Pons (tissue), 1 donor: ENCODE results near the gene ESRRA.

Source experiments
- DNase-seq: peaks from one replicate; pipeline ENCODE4 v3.0.0-alpha.2; 2016; ENCODE audit warnings: low spot score

The ESRRA gene

GRCh38 chr11:64305075-64305690, at the start of gene ESRRA:
Gene ESRRA (plus strand): TSS chr11:64305524. CDS start chr11:64307180, 1,656 bp downstream.
- DNase-seq, result peak; percentile 98

GRCh38 chr11:64256300-64256699, 49.0 kb upstream of the ESRRA start:
- no peak for DNase-seq

DNA sequence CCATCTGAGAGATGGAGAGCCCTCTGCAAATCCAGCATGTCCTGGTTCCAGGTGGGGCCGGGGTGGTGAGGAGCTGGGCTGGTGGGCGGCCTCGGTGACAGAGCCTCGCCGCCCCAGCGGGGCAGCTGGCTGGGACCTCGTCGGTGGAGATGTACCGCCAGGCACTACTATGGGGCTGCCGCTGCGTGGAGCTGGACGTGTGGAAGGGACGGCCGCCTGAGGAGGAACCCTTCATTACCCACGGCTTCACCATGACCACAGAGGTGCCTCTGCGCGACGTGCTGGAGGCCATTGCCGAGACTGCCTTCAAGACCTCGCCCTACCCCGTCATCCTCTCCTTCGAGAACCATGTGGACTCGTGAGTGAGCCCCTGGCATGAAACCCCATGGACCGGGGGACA, 47.0 kb upstream of the ESRRA start:
- DNase-seq, result no peak

DNA sequence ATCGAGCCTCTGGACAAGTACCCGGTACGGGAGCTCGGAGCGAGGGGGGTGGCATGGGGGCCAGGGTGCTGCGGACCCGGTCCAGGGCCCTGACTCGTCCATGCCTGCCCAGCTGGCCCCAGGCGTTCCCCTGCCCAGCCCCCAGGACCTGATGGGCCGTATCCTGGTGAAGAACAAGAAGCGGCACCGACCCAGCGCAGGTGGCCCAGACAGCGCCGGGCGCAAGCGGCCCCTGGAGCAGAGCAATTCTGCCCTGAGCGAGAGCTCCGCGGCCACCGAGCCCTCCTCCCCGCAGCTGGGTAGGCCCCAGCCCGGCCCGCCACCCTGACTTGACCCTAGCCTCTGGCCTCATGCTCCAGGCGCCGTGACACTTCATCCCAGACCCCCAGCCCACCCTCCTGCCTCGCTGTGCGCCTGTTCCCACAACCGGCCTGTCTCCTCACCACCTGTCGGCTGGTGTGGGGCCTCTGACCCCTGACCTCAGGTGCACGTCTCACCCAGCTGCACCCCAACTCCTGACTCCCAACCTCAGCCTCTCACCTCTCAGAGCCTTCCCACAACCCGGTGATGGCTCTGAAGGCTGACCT, 46.3 kb upstream of the ESRRA start:
- DNase-seq, result no peak

GRCh38 chr11:64259533-64260067, 45.7 kb upstream of the ESRRA start:
- no peak for DNase-seq

DNA sequence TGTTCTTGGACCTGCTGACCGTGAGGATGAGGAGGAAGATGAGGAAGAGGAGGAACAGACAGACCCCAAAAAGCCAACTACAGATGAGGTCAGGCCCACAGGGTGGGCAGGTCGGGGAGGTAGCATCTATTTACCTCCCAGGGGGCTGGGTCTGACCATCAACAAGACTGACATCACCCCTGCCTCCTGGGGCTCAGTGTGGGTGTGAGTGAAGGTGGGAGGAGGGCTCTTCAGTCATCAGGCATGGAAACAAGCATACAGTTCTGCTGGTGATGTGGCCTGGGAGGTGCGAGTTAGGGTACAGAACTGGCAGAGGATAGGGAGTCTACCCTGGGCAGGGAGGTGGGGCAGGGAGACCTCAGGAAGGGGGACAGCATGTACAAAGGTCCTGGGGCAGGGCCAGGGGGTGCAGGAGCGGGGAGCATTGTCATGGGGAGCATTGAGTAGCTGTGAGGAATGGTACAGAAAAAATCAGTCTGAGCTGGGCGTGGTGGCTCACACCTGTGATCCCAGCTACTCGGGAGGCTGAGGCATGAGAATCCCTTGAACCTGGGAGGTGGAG, 45.1 kb upstream of the ESRRA start:
- DNase-seq, result no peak

- DNase-seq, result no peak
Measured at GRCh38 chr11:64261556-64262080, 43.7 kb upstream of the ESRRA start.

GRCh38 chr11:64262271-64263002, 42.9 kb upstream of the ESRRA start:
- no peak for DNase-seq

DNA sequence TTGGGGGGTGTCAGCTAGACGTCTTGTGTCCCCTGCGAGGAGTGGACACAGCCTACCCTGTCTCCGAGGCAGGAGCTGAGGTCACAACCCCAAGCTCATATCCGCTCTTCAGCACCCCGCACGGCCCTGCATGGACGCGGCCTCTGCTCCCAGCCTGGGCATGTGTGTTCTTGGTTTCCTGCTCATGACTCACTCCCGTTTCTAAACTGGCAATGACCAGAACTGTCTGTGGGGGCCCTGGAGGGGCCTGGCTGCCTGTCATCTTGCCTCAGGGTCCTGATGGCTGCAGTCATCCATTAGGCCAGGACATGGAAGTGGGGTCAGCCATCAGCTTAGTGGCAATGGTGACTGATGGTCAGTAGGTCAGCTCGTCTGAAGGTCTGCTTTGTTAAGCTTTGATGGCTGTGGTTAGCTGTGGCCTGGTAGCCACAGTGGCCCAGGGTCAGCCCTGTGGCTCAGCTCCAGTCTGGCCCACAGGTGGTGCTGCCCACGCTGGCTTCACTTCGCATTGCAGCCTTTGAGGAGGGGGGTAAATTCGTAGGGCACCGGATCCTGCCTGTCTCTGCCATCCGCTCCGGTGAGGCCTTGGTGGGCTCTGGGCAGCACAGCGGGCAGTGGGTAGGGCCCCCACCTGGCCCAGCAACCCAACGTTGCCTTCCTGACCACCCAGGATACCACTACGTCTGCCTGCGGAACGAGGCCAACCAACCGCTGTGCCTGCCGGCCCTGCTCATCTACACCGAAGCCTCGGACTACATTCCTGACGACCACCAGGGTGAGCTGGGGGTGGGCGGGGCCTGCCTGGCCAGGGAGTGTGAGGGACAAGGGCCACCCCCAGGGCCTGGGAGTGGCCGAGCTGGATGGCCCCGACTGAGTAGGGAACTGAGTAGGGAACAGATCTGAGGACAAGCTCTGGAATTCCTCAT, 42.0 kb upstream of the ESRRA start:
- no peak for DNase-seq

GRCh38 chr11:64263947-64264317, 41.4 kb upstream of the ESRRA start:
- no peak for DNase-seq

DNA sequence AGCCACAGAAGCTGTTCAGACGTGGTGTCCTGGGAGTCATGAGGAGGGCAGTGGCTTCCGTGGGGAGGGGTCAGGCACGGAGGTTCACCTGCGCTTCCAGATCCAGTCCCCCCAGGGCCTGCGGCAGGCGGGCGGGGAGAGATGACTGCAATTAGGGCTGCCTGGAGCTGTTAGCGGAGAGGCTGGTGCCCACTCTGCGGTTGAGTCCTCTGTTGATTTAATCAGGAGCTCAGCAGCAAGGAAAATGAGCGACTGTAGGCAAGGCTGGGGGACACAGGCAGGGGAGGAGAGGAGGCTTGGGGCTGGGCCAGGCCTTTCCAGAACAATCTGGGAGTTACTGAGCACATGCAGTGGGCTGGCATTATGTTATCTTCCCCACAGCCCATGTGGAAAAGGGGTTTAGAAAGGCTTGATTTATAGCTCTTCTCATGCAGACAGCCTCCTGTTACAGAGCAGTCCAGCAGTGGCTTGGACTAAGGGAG, 40.9 kb upstream of the ESRRA start:
- DNase-seq, result no peak

GRCh38 chr11:64265176-64266160, 39.9 kb upstream of the ESRRA start:
- DNase-seq, result no peak

- no peak for DNase-seq
Measured at GRCh38 chr11:64266339-64266738, 39.0 kb upstream of the ESRRA start.

- no peak for DNase-seq
Measured at GRCh38 chr11:64267207-64267945, 37.9 kb upstream of the ESRRA start.

DNA sequence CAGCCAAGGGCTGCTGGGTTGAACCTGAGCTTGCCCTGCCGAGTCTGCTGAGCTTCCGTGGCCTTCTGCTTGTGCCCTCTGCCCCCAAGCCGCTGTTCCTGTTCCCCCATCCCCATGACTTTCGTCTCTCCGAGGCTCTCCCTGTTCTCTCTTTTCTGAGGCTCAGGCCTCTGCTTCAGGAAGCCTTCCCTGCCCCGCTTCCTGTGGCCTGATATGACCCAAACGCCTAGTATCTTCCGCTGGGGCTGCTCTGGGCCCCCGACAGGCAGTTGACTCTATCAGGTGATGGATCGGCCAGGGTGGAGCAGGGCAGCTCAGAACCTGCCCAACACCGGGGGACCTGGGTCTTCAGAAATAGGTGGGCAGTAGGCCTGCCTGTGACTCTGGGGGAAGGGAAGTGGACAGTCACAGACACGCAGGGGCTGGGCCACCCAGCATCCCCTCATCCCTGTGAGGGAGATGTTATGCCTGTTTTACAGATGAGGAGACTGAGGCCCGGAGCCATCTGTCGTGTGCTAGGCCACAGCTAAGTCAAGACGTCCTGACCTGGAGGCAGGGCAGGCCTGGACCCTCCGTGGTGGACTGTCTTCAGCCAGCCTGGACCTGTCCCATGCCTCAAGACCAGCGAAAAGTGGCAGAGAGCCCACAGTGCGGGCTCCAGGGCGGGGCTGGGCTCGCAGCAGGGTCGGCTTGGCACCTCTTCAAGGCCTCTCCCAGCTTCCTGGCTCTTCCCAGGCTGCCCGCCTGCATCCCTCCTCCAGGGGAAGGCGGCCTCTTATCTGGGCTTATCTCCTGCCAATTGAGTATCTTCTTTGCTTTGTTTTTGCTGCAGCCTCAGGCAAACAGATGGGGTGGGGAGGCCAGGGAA, 37.1 kb upstream of the ESRRA start:
- no peak for DNase-seq

GRCh38 chr11:64268893-64269539, 36.3 kb upstream of the ESRRA start:
- DNase-seq, result peak; percentile 25

- DNase-seq, result peak; percentile 100
Measured at GRCh38 chr11:64269540-64270220, 35.6 kb upstream of the ESRRA start.
